ENCODE results near the gene LPA. TPM values are rescaled to one million over a fixed set of nuclear protein-coding genes. Genes with fewer than 3 reads are reported as not detected.
"Not testable (repeated sequence)": the region's sequence is repeated elsewhere in the genome, so short reads cannot be mapped to it uniquely, and the experiment has no call there.

LPA gene
- not detected in 2 replicates for total RNA-seq (2014; rRNA removed; shearing (Covaris generic))

DNA sequence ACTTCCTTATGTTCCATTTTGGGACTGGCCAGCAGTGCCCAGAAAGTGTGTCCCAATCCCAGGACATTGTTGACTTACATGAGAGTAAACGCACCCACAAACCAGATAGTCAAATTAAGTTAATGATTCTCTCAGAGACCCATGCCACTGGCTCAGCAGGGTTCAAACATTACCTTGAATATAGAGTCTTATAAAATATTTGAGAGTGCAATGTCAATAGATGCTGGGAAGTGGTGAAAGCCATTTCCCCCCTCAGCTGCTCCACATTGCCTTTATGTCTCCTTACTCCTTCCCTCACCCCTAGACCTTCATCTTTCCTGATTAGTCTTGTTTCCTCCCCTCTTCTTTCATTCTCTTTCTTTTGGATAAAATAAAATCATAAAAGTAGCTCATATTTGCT is at the start of gene LPA:
Gene LPA (minus strand): TSS at position 78 of the 400 bp plus-strand sequence. CDS start 61 bp downstream, at position 17.
- DNase-seq; H3K27me3 ChIP-seq (ENCODE audit: control insufficient read depth, insufficient read depth, low read length); H3K36me3 ChIP-seq (replicated peaks; ENCODE audit: control insufficient read depth, insufficient read depth, low read length): not testable (repeated sequence)

GRCh38 chr6:160708993-160709392 is 44.9 kb upstream of the LPA start:
- H3K4me3 ChIP-seq (ENCODE audit: insufficient read depth, low read depth, low read length); DNase-seq; H3K27me3 ChIP-seq (ENCODE audit: control insufficient read depth, insufficient read depth, low read length); H3K36me3 ChIP-seq (replicated peaks; ENCODE audit: control insufficient read depth, insufficient read depth, low read length): not testable (repeated sequence)

More for the DNA sequence above, at the start of gene LPA:
- not testable (repeated sequence) for H3K4me3 ChIP-seq (ENCODE audit: insufficient read depth, low read depth, low read length)

DNA sequence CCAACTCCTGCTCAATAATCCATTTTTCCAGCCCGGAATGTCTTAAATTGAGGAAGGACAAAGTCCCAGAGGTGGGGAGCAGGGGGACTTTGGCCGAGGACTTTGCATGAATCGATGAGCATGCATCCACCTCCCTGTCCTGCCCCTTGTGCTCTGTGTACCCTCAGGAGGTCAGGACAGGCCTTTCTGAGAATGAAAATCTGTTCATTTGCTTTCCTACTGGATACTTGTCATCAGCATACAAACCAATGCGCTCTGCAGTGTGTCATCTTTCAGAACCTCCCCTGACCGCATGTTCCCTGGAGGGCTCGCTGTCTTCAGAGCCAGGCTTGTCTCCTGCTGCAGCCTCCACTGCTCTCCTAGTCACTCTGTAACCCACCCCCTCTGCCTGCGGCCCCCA is 40.6 kb upstream of the LPA start:
- not testable (repeated sequence) for DNase-seq; H3K27me3 ChIP-seq (ENCODE audit: control insufficient read depth, insufficient read depth, low read length); H3K4me3 ChIP-seq (ENCODE audit: insufficient read depth, low read depth, low read length); H3K36me3 ChIP-seq (replicated peaks; ENCODE audit: control insufficient read depth, insufficient read depth, low read length)

DNA sequence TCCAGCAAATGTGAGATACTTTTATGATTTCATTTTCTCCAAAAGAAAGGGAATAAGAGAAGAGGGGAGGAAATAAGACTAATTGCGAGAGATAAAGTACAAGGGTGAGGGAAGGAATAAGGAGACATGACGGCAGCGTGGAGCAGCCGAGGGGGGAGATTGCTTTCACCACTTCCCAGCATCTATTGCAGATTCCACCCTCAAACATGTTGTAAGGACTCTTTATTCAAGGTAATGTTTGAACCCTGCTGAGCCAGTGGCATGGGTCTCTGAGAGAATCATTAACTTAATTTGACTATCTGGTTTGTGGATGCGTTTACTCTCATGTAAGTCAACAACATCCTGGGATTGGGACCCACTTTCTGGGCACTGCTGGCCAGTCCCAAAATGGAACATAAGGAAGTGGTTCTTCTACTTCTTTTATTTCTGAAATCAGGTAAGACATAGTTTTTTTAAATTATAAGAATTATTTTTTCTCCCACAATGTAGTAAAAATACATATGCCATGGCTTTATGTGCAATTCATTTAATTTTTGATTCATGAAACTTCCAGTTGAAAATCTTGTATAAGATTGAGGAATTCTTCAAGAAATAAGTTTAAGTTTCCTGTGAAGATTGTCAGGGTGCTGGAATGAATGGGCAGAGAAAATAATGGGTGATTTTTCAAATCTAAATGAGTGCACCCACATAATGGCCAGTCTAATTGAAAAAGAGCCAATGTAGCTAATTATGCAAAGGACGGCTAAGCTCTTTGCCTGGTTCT is 38.0 kb upstream of the LPA start, which contains the start of gene PLG:
Gene PLG (plus strand): TSS at position 327 of the 763 bp plus-strand sequence. CDS start 61 bp downstream, at position 388.
- H3K27me3 ChIP-seq (ENCODE audit: control insufficient read depth, insufficient read depth, low read length); H3K4me3 ChIP-seq (ENCODE audit: insufficient read depth, low read depth, low read length); H3K36me3 ChIP-seq (replicated peaks; ENCODE audit: control insufficient read depth, insufficient read depth, low read length); DNase-seq: not testable (repeated sequence)

- no peak for DNase-seq
- no peak overlapping the region for H3K4me3 ChIP-seq (ENCODE audit: insufficient read depth, low read depth, low read length)
- H3K27me3 ChIP-seq (ENCODE audit: control insufficient read depth, insufficient read depth, low read length), result no peaks in the 10 kb centered on the region
- H3K36me3 ChIP-seq (replicated peaks; ENCODE audit: control insufficient read depth, insufficient read depth, low read length), result no peaks in the 10 kb centered on the region
These were observed 33.8 kb upstream of the LPA start for GRCh38 chr6:160697826-160698225.

DNA sequence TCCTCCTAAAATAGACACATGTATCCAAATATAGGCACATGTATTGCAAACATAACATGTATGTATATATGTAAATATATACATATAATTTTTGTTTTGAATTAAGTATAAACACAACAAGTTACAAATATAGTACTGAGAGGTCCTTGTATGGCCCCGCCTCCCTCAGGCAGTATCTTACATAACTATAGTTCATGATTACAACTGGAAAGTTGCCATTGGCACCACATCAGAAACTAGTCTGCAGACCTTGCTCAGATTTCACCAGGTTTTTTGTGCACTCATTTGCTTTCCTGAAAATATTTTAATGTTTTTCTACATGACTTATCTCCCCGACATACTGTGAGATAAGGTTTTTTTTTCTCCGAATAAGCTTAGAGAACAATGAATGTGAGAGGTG is 32.8 kb upstream of the LPA start:
- H3K27me3 ChIP-seq (ENCODE audit: control insufficient read depth, insufficient read depth, low read length); H3K36me3 ChIP-seq (replicated peaks; ENCODE audit: control insufficient read depth, insufficient read depth, low read length); DNase-seq; H3K4me3 ChIP-seq (ENCODE audit: insufficient read depth, low read depth, low read length): not testable (repeated sequence)

DNA sequence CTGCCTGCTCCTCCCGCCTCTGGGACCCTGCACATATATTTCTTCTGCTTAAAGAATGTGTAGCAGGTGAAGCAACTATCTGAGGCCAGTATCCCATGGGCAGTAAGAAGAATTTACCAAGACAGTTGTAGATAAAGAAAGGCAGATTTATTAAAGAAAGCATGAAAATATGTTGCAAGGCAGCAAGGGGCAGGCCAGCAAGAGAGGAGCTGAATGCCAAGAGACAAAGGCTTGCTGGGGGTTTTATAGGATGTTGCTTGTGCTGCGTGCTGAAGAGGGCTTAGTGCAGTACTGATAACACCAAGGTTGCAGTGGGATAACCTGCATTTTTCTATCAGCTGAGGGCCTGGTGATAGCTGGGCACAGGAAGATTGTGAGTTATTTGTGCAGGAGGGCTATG is 31.5 kb upstream of the LPA start:
- not testable (repeated sequence) for H3K36me3 ChIP-seq (replicated peaks; ENCODE audit: control insufficient read depth, insufficient read depth, low read length); DNase-seq; H3K27me3 ChIP-seq (ENCODE audit: control insufficient read depth, insufficient read depth, low read length); H3K4me3 ChIP-seq (ENCODE audit: insufficient read depth, low read depth, low read length)

DNA sequence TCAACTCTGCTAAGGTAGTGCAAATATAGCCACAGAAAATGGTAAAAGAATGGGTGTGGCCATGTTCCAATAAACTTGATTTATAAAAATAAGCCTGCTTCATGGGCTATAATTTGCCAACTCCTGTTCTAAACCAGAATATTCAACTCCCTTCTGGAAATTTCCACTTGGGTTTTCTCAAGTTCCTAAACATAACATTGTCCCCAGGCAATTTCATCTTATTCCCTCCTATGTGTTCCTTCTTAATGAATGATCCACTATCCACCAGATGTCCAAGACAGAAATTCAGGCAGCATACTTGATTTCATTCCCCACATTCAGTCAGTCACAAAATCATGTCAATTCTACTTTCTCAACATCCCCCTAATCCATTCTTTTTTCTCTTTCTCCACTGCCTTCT is 30.9 kb upstream of the LPA start:
- H3K36me3 ChIP-seq (replicated peaks; ENCODE audit: control insufficient read depth, insufficient read depth, low read length); H3K4me3 ChIP-seq (ENCODE audit: insufficient read depth, low read depth, low read length); H3K27me3 ChIP-seq (ENCODE audit: control insufficient read depth, insufficient read depth, low read length); DNase-seq: not testable (repeated sequence)

GRCh38 chr6:160692369-160692959 is 28.4 kb upstream of the LPA start:
- peak; percentile 49 for DNase-seq
- H3K36me3 ChIP-seq (replicated peaks; ENCODE audit: control insufficient read depth, insufficient read depth, low read length), result no peaks in the 10 kb centered on the region
- no peak overlapping the region for H3K4me3 ChIP-seq (ENCODE audit: insufficient read depth, low read depth, low read length)
- no peaks in the 10 kb centered on the region for H3K27me3 ChIP-seq (ENCODE audit: control insufficient read depth, insufficient read depth, low read length)

GRCh38 chr6:160691617-160692016 is 27.5 kb upstream of the LPA start:
- H3K4me3 ChIP-seq (ENCODE audit: insufficient read depth, low read depth, low read length), result no peak overlapping the region
- H3K27me3 ChIP-seq (ENCODE audit: control insufficient read depth, insufficient read depth, low read length), result no peaks in the 10 kb centered on the region
- H3K36me3 ChIP-seq (replicated peaks; ENCODE audit: control insufficient read depth, insufficient read depth, low read length), result no peaks in the 10 kb centered on the region
- no peak for DNase-seq

- Histone ChIP-seq H3K36me3 (replicated peaks; ENCODE audit: control insufficient read depth, insufficient read depth, low read length) (no peaks in the 10 kb centered on the region), H3K4me3 (ENCODE audit: insufficient read depth, low read depth, low read length) (no peak overlapping the region), H3K27me3 (ENCODE audit: control insufficient read depth, insufficient read depth, low read length) (no peaks in the 10 kb centered on the region)
- DNase-seq, result no peak
These were observed 26.4 kb upstream of the LPA start for GRCh38 chr6:160690458-160690857.

GRCh38 chr6:160685762-160686450 is 21.8 kb upstream of the LPA start:
- Histone ChIP-seq H3K27me3 (ENCODE audit: control insufficient read depth, insufficient read depth, low read length) (no peaks in the 10 kb centered on the region), H3K4me3 (ENCODE audit: insufficient read depth, low read depth, low read length) (no peak overlapping the region), H3K36me3 (replicated peaks; ENCODE audit: control insufficient read depth, insufficient read depth, low read length) (no peaks in the 10 kb centered on the region)
- DNase-seq, result no peak

GRCh38 chr6:160685101-160685761 is 21.2 kb upstream of the LPA start:
- DNase-seq; H3K4me3 ChIP-seq (ENCODE audit: insufficient read depth, low read depth, low read length); H3K36me3 ChIP-seq (replicated peaks; ENCODE audit: control insufficient read depth, insufficient read depth, low read length); H3K27me3 ChIP-seq (ENCODE audit: control insufficient read depth, insufficient read depth, low read length): not testable (repeated sequence)

DNA sequence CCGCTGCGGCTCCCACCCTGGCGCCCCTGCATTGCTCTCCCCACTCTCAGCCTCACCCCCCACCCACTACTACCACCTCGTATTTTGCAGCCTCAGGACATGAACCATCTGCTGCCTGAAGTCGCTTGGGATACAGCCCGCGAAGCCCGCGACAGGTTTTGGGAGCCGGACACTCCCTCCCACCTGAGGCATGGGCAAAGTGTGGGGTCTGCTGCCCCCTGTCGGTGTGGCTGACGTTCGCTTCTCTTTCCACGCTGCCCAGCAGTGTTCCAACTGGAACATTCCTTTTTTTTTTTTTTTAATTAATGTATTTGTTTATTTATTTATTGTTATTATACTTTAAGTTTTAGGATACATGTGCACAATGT is 15.3 kb upstream of the LPA start:
- no peaks in the 10 kb centered on the region for H3K36me3 ChIP-seq (replicated peaks; ENCODE audit: control insufficient read depth, insufficient read depth, low read length)
- peaks cover 10% of the 10 kb centered on the region; the same call in 1 of the 2 replicates for H3K27me3 ChIP-seq (ENCODE audit: control insufficient read depth, insufficient read depth, low read length)
- peak overlapping the region; percentile 24 for H3K4me3 ChIP-seq (ENCODE audit: insufficient read depth, low read depth, low read length)
- DNase-seq, result peak; percentile 76
